ENCODE data around the gene GNAI1.

The GNAI1 gene

GRCh38 chr7:80134536-80135308 is at the start of gene GNAI1:
Gene GNAI1, plus strand, starts transcription at chr7:80134831. Its CDS starts 330 bp downstream, at chr7:80135161.
- peak; percentile 86 for DNase-seq (ENCODE audit: low spot score)

GRCh38 chr7:80087051-80087770 is 47.4 kb upstream of the GNAI1 start:
- DNase-seq (ENCODE audit: low spot score) = no peak

DNA sequence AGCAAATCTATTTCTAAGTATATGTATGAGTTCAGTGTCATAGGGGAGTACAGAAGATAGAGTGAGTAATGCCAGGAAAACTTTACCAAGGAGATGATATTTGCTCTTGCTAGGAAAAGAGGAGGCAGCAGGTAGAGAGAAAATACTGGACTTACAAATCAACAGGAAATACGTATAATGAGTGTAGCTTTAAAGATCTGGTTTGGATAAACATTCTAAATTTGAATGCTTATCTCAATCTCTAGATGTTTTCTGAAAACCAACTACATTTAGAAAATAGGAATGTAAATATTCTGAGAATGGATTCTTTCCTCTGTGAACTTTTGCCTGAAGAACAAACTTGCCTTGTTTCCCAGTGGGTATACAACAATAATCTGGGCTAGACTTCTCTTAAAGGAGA is 46.9 kb upstream of the GNAI1 start:
- no peak for DNase-seq (ENCODE audit: low spot score)

DNA sequence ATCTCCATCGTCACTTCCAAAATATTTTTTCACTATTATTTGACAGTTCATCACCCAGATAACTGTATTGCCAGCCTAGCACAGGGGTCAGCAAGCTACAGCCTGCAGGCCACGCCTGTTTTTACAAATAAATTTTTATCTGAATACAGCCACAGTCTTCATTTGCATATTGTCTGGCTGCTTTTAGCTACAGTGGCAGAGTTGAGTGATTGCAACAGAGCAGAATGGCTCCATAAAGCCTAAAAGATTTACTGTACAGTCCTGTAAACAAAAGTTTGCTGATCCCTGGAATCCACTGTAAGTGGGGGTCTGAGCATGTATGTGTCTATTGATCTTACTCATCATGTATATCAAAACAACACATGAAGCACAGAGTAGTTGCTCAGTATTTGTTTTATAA is 45.9 kb upstream of the GNAI1 start:
- DNase-seq (ENCODE audit: low spot score) = no peak

- DNase-seq (ENCODE audit: low spot score) = no peak
Measured at GRCh38 chr7:80089366-80089765, 45.3 kb upstream of the GNAI1 start.

DNA sequence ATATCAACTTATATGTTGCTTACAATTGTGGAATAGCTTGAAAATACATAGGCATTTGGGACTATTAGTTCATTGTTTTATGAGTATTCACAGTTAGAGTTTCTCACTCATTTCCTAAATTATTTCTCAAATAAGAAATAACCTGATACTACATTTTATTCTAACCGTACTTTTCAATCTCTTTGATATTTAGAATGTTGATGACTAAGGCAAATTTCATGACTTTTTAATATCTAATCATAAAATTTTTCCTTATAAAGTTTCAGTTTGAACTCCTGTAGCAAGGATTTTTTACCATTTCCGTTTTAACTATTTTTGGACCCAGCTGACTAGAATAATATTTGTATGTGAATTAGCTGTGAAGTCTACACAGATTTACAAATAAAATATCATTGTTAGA is 41.3 kb upstream of the GNAI1 start:
- DNase-seq (ENCODE audit: low spot score) = no peak

GRCh38 chr7:80095545-80095944 is 39.1 kb upstream of the GNAI1 start:
- DNase-seq (ENCODE audit: low spot score) = no peak

GRCh38 chr7:80097756-80098155 is 36.9 kb upstream of the GNAI1 start:
- DNase-seq (ENCODE audit: low spot score) = no peak

DNA sequence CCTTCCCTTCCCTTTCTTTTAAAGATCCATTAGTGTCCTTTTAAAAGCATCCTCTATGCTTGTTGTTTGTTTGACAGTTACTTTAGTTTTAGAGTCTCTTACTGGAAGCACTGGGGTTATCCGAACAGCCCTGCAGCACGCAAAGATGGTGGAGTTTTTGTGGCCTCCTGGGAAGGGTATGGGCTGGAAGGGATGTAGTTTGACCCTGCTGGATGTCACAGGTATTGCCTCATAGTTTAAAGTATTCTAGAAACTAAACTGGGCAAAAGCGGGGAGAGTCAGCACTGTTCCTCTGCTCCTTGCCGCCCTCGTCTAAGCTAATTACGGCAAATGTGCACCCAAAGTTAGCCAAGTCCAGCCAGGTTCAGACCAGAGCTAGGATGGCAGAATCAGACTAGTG is 35.8 kb upstream of the GNAI1 start:
- DNase-seq (ENCODE audit: low spot score) = peak; percentile 14

DNA sequence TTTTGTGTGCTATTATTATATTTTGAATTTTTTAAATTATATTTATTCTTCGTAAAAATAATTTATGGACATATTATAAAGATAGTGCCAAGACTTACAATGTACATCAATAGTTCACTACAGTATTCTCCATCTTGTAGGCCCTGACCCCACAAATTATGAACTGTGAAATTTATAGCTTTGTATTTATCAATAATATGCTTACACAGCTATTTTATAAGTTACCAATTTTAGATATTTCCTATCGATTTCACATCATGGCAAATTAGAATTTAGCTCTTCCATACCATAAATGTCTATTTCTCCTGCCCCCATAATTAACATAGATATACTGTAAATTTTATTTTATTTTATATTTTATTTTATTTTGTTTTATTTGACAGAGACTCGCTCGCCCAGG is 34.4 kb upstream of the GNAI1 start:
- DNase-seq (ENCODE audit: low spot score) = no peak

DNA sequence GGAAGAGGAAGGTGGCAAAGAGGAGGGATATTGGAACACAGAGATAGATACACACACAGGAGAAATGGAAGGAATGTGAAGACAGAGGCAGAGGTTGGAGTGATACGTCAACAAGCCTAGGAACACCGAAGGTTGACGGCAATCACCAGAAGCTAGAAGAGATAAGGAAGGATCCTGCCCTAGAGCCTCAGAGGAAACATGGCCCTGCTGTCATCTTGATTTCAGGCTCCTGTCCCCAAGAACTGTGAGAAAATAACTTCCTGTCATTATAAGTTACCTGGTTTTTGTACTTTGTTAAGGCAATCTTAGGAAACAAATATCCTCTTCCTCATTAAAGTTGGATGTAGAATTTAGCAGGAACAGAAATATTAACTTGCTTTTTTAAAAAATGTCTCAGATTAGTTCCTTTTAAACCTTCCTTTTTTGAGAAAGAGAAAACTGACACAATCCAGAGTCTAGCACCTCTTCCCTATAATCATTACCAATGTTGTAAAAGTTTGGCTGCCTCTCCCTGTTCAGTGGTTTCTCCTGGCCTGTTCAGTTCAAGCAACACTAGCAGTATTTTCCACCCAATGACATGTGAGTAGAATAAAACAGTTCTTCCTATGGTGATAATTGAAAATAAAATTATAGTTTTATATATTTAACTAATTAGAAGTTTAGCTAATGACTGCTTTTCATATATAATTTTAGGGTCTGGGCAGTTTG is 28.8 kb upstream of the GNAI1 start:
- DNase-seq (ENCODE audit: low spot score) = no peak

- no peak for DNase-seq (ENCODE audit: low spot score)
Measured at GRCh38 chr7:80106498-80107113, 28.0 kb upstream of the GNAI1 start.

- no peak for DNase-seq (ENCODE audit: low spot score)
Measured at GRCh38 chr7:80107278-80107677, 27.4 kb upstream of the GNAI1 start.

GRCh38 chr7:80110376-80110775 is 24.3 kb upstream of the GNAI1 start:
- DNase-seq (ENCODE audit: low spot score) = no peak

DNA sequence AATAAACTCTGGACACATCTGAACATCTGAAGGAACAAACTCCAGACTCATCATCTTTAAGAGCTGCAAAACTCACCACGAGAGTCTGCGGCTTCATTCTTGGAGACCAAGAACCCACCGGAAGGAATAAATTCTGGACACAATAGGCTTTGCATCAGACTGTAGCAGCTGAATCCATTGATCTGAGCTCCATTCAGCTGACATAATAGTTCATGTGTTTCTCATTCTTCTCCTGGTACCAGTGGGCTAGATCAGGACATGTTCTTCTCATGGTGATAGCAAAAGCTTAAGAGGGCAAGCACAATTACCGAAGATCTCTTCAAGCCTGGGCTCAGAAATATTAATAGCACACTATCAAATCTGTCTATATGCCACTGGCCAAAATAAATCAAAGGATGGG is 20.5 kb upstream of the GNAI1 start:
- no peak for DNase-seq (ENCODE audit: low spot score)

- DNase-seq (ENCODE audit: low spot score) = no peak
Measured at GRCh38 chr7:80124526-80125264, 9.9 kb upstream of the GNAI1 start.

DNA sequence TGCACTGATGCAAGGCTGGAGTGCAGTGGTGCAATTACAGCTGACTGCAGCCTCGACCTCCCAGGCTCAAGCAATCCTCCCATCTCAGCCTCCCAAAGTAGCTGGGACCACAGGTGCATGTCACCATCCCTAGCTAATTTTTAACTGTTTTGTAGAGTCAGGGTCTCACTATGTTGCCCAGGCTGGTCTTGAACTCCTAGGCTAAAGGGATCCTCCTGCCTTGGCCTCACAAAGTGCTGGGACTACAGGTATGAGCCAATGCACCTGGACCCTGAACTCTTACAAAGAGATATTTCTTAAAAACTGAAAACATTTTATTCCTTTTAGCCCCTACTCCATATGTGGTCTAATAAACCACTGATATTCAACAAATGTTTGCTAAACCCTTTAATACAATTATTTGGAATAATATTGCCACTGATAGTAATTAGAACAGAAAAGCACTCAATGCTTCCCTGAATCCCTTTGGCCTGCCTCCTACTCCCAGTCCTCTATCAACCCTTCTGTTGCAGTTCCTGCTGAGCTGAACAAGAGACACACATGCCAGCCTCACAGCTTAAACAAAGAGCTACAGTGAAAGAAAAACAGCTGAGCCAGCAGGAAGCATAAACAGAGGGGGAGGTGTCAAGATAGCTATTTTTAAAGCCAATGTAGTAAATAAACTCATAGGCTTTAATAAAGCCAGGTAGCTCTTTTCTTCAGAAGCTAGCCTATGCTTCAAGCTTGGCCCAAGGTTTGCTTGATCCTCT is 7.0 kb upstream of the GNAI1 start:
- DNase-seq (ENCODE audit: low spot score) = peak; percentile 62

DNA sequence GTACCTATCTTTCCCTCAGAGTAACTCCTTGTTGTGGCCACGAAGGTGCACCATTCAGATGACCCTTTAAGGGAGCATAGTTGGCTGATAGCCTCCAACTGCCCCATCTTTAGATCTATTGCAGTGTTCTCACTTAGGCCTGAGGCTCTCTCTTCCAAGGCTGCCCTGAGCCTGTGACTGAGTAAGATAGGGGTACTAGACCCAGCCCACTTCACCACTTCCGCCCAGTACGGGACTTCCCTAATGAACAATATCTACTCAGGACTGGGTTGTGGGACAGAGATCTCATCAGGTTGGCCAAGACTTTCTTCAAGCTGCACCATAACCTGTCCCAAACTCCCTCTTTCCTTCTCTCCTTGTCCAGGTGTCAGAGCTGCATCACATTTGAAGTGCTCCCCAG is 5.7 kb upstream of the GNAI1 start:
- DNase-seq (ENCODE audit: low spot score) = no peak

- no peak for DNase-seq (ENCODE audit: low spot score)
Measured at GRCh38 chr7:80129785-80130184, 4.8 kb upstream of the GNAI1 start.

DNA sequence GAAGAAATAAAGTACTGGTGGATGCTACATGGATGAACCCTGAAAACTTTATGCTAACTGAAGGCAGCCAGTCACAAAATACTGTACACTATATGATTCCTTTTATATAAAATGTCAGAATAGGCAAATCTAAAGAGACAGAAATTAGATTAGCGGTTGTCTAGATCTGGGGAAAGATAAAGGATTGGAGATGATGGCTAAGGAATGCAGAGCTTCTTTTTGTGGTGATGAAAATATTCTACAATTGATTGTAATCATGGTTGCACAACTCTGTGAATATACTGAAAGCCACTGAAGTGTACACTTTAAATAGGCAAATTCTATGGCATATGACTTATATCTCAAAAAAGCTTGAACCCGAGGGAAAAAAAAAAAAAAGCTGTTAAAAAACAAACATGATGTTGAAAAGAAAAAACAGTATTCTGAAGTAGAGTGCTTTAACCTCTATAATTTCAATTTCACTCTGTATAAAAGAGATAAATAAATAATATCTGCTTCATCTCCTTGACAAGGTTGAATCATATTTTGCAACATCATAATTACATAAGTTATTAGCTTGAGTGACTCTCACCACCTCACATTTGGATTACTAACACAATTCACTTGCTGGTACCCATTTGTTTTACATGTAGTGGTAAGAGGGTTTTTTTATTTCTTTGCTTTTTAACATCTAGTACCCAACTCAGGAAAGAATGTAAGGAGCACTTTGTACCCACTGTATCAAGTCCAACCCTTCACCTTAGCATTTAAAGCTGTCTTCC is 2.8 kb upstream of the GNAI1 start:
- DNase-seq (ENCODE audit: low spot score) = no peak

Measured in iPS-NIHi11 (cell line).